Osteocyte (in vitro differentiated cells): ENCODE measurements around the gene TMEM240. TPM values are rescaled to one million over a fixed set of nuclear protein-coding genes. Genes with fewer than 3 reads are reported as not detected.
"Not testable (repeated sequence)": the region's sequence is repeated elsewhere in the genome, so short reads cannot be mapped to it uniquely, and the experiment has no call there.

Experiments used
- DNase-seq: peaks from one replicate; pipeline ENCODE4 v3.0.0; 2021; ENCODE audit warnings: mixed read lengths; ENCODE audit not compliant: unreplicated experiment; ENCODE audit errors: extremely low spot score
- H3K27ac Mint-ChIP-seq: one replicate; pipeline ENCODE4 v1.8.0; 2021; ENCODE audit warnings: mild to moderate bottlenecking, mixed read lengths; ENCODE audit not compliant: unreplicated experiment
- H3K27me3 Mint-ChIP-seq: one replicate; pipeline ENCODE4 v1.8.0; 2021; ENCODE audit warnings: mixed read lengths; ENCODE audit not compliant: unreplicated experiment
- H3K36me3 Mint-ChIP-seq: one replicate; pipeline ENCODE4 v1.8.0; 2021; ENCODE audit warnings: mixed read lengths; ENCODE audit not compliant: unreplicated experiment
- H3K4me1 Mint-ChIP-seq: one replicate; pipeline ENCODE4 v1.8.0; 2021; ENCODE audit warnings: mixed read lengths; ENCODE audit not compliant: unreplicated experiment
- H3K4me3 Mint-ChIP-seq: one replicate; pipeline ENCODE4 v1.8.0; 2021; ENCODE audit warnings: mild to moderate bottlenecking, moderate library complexity, mixed read lengths; ENCODE audit not compliant: unreplicated experiment
- H3K9me3 Mint-ChIP-seq: one replicate; pipeline ENCODE4 v1.8.0; 2021; ENCODE audit warnings: mixed read lengths; ENCODE audit not compliant: unreplicated experiment
- CTCF ChIP-seq: fragments of 200-600 bp; sonication (generic); IDR thresholded peaks from 2 replicates; pipeline ENCODE4 v1.5.0; 2021; ENCODE audit warnings: antibody characterized with exemption, mild to moderate bottlenecking, moderate library complexity
- total RNA-seq: library from RNA; stranded (reverse); gene quantifications from 2 replicates; pipeline ENCODE4 v1.2.1, GENCODE V29; 2021

TMEM240 gene
- total RNA-seq, 1 donor from 2014 or later = 16.6 TPM

DNA sequence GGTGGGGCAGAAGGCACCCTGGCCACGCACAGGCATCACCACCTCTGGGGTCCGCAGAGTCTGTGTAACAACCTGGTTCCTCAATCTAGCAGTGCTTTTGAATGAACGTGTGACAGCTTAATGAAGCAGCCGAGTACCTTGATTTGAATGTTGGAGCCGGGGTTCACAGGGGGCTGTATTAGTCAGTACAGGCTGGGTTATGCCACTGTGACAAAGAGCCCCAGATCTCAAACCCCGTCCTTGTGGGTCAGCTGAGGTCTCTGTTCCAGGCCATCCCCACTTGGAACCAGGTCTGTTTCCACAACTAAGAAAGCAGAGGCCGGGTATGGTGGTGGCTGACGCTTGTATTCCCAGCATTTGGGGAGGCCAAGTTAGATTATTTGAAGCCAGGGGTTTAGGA is 10.5 kb downstream of the TMEM240 start:
- no peak for DNase-seq
- Mint-ChIP-seq H3K4me3 (no peak overlapping the region), H3K27me3 (no peaks in the 10 kb centered on the region), H3K36me3 (peaks cover 14% of the 10 kb centered on the region), H3K27ac (no peak overlapping the region), H3K9me3 (peaks cover 4% of the 10 kb centered on the region), H3K4me1 (no peaks in the 10 kb centered on the region)
- TF ChIP-seq CTCF = no peak

DNA sequence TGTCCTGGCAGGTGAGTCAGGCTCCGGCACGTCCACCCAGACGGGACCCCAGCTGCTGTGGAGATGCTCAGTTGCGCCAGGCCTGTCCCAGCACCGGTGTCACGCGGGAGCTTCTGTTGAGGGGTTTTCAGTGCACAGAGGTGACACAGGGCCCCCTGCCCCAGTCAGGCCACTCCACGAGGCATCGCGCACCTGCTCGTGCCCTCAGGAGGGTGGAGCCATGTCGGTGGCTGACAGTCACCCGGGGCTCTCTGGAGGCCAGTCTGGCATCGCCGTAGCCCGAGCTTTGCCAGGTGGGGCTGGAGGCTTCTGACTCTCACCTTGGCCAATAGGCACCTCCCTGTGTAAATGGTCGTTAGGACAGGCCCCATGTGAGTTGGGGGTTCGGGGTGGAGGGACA is 11.1 kb downstream of the TMEM240 start:
- Mint-ChIP-seq H3K36me3 (peaks cover 14% of the 10 kb centered on the region), H3K27ac (no peak overlapping the region), H3K4me3 (no peak overlapping the region), H3K27me3 (no peaks in the 10 kb centered on the region), H3K9me3 (peaks cover 4% of the 10 kb centered on the region), H3K4me1 (no peaks in the 10 kb centered on the region)
- no peak for TF ChIP-seq CTCF
- DNase-seq = no peak

DNA sequence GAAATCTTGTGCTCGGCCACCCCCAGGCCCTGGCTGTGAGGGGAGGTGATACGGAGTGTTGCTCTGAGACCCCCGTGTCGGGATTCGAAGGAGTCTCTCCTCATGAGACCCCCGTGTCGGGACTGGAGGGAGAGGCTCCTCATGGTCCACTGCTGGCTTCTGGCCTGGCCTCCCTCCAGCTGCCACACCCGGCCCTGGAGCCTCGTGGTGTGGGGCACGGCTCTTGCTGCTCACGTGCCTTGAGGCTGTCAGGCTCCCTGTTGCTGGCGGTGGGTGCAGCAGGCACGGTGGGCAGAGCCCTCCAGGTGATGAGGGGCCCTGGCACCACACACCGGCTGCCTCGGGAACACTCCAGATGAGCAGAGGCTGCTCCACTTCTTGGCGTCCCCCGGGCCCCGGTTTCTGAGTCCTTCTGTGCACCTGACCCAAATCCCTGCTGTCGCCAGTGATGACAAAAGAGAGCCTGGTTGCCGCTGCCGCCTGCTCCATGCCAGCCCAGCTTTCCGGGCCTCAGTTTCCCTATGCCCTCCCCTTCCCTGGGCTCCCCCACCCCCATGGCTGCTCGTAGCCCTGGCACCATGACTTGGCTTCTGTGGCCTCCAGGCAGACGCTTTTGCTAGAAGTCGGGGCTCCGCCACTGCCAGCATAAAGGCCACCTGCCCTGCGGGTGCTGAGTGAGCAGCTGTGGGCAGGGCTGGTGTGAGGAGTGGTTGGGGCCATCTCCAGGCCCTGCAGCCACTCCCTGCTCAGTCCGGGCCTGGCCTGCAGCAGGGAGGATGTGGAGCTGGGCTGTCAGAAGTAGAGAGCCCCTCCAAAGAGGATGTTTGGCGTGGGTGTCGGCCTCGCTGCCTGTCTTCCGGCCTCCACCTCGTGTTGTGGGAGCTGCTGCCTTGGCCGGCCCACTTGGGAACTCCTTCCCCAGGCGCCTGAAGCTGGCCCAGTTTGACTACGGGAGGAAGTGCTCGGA is 11.8 kb downstream of the TMEM240 start:
- Mint-ChIP-seq H3K27me3 (no peaks in the 10 kb centered on the region), H3K36me3 (peaks cover 14% of the 10 kb centered on the region), H3K9me3 (peaks cover 4% of the 10 kb centered on the region), H3K4me3 (no peak overlapping the region), H3K4me1 (no peaks in the 10 kb centered on the region), H3K27ac (no peak overlapping the region)
- peak; percentile 84 for DNase-seq
- TF ChIP-seq CTCF = no peak

DNA sequence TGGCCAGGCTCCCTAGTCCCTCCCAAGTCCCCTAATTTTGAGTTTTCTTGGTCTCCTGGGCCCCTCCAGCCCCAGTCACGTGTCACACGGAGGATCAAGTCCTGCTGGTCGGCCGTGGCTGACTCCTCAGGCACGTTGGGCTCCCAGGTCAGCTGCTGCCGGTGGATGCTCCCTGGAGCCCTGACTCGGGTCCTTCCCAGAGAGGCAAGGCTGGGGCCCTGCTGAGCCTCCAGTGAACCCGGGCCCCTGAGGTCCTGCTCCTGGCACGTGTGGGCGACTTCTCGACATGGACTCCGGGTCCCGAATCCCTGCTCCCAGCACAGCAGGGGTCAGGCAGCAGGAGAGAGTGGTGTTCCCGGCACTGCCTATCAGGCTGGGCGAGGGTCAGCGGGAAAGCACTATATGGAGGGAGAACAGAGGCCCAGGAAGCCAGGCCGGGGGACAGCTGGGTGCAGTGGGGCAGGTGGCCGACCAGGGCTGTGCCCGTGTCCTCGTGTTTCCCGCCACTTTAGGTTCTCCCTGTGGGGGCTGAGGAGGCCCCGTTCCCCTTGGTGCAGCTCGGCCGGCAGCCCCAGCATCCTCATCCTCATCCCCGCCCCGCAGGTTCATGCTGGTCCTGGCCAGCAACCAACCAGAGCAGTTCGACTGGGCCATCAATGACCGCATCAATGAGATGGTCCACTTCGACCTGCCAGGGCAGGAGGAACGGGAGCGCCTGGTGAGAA is 13.2 kb downstream of the TMEM240 start:
- no peaks in the 10 kb centered on the region for H3K27me3 Mint-ChIP-seq
- TF ChIP-seq CTCF = no peak
- peaks cover 4% of the 10 kb centered on the region for H3K9me3 Mint-ChIP-seq
- H3K4me1 Mint-ChIP-seq = no peaks in the 10 kb centered on the region
- no peak overlapping the region for H3K27ac Mint-ChIP-seq
- peaks cover 13% of the 10 kb centered on the region for H3K36me3 Mint-ChIP-seq
- DNase-seq = no peak
- H3K4me3 Mint-ChIP-seq = no peak overlapping the region

GRCh38 chr1:1526476-1526875 is 13.9 kb downstream of the TMEM240 start:
- H3K27ac Mint-ChIP-seq, H3K4me1 Mint-ChIP-seq, H3K4me3 Mint-ChIP-seq, H3K27me3 Mint-ChIP-seq, DNase-seq, H3K36me3 Mint-ChIP-seq, H3K9me3 Mint-ChIP-seq: not testable (repeated sequence)

- H3K36me3 Mint-ChIP-seq, H3K4me1 Mint-ChIP-seq, H3K4me3 Mint-ChIP-seq, DNase-seq, H3K27ac Mint-ChIP-seq, H3K27me3 Mint-ChIP-seq, H3K9me3 Mint-ChIP-seq: not testable (repeated sequence)
These were observed 15.6 kb downstream of the TMEM240 start for GRCh38 chr1:1524750-1525383.

- DNase-seq, H3K36me3 Mint-ChIP-seq, H3K9me3 Mint-ChIP-seq, H3K4me3 Mint-ChIP-seq, H3K4me1 Mint-ChIP-seq, H3K27ac Mint-ChIP-seq, H3K27me3 Mint-ChIP-seq: not testable (repeated sequence)
These were observed 16.8 kb downstream of the TMEM240 start for GRCh38 chr1:1523651-1524050.

- H3K9me3 Mint-ChIP-seq, H3K36me3 Mint-ChIP-seq, H3K27ac Mint-ChIP-seq, H3K4me3 Mint-ChIP-seq, DNase-seq, H3K27me3 Mint-ChIP-seq, H3K4me1 Mint-ChIP-seq: not testable (repeated sequence)
These were observed 17.2 kb downstream of the TMEM240 start for GRCh38 chr1:1523226-1523625.
